22Rv1 (cell line): ENCODE measurements around the gene DPRX.

Source experiments
- ZFX ChIP-seq: fragments of 450-650 bp; IDR thresholded peaks from 2 replicates; pipeline ENCODE4 v1.6.1; 2017; ENCODE audit warnings: antibody characterized with exemption, borderline replicate concordance
- TF ChIP-seq, protein P1 (sequence below): fragments of 450-650 bp; IDR thresholded peaks from 2 replicates; pipeline ENCODE4 v1.5.1; 2017; ENCODE audit warnings: mild to moderate bottlenecking

DNA sequence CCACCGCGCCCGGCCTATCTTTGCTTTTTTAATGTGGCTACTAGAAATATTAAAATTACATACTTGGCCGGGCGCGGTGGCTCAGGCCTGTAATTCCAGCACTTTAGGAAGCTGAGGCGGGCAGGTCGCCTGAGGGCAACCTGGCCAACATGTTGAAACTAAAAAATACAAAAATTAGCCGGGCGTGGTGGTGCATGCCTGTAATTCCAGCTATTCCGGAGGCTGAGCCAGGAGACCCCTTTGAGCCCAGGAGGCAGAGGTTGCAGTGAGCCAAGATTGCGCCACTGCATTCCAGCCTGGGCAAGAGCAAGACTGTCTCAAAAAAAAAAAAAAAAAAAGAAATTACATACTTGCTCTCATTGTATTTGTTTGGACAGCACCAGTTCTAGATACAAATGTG, 34.8 kb upstream of the DPRX start:
- TF ChIP-seq, protein P1, sequence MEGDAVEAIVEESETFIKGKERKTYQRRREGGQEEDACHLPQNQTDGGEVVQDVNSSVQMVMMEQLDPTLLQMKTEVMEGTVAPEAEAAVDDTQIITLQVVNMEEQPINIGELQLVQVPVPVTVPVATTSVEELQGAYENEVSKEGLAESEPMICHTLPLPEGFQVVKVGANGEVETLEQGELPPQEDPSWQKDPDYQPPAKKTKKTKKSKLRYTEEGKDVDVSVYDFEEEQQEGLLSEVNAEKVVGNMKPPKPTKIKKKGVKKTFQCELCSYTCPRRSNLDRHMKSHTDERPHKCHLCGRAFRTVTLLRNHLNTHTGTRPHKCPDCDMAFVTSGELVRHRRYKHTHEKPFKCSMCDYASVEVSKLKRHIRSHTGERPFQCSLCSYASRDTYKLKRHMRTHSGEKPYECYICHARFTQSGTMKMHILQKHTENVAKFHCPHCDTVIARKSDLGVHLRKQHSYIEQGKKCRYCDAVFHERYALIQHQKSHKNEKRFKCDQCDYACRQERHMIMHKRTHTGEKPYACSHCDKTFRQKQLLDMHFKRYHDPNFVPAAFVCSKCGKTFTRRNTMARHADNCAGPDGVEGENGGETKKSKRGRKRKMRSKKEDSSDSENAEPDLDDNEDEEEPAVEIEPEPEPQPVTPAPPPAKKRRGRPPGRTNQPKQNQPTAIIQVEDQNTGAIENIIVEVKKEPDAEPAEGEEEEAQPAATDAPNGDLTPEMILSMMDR, result no peak
- TF ChIP-seq ZFX, result no peak
